Measurements from ENCODE around the gene CTBP2.
"Not testable (repeated sequence)": the region's sequence is repeated elsewhere in the genome, so short reads cannot be mapped to it uniquely, and the experiment has no call there.

The CTBP2 gene

GRCh38 chr10:124989526-124989925 is 170.8 kb downstream of the CTBP2 start:
- in situ Hi-C loops (cut with HindIII; ENCODE audit: low sequenced_read_pairs): no loop called here
- TF ChIP-seq, protein P1, sequence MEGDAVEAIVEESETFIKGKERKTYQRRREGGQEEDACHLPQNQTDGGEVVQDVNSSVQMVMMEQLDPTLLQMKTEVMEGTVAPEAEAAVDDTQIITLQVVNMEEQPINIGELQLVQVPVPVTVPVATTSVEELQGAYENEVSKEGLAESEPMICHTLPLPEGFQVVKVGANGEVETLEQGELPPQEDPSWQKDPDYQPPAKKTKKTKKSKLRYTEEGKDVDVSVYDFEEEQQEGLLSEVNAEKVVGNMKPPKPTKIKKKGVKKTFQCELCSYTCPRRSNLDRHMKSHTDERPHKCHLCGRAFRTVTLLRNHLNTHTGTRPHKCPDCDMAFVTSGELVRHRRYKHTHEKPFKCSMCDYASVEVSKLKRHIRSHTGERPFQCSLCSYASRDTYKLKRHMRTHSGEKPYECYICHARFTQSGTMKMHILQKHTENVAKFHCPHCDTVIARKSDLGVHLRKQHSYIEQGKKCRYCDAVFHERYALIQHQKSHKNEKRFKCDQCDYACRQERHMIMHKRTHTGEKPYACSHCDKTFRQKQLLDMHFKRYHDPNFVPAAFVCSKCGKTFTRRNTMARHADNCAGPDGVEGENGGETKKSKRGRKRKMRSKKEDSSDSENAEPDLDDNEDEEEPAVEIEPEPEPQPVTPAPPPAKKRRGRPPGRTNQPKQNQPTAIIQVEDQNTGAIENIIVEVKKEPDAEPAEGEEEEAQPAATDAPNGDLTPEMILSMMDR (IDR thresholded peaks at IDR 0.05; ENCODE audit: low read depth, low read length, missing control alignments): no peak
- H3K4me3 ChIP-seq (ENCODE audit: low read depth, low read length): no peak overlapping the region
- no peak for DNase-seq (ENCODE audit: low read depth)

DNA sequence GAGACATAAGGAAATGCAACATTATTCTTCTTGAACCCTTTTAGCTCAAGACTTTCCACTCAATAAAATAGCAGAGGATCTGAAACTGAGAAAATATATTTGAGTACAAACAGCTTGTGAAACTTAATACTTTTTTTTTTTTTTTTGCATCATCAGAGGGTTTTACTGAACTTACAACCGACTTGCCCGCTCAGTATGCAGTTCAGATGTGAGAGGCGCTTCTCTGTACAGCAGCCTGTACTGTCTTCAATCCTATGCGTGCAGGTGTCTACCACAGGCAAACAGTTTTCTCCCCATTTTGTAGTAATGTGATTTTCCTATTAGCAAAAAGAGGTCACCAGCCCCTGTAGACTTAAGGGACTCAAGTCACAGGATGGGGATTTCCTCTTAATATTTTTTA is 171.6 kb downstream of the CTBP2 start:
- DNase-seq (ENCODE audit: low read depth); in situ Hi-C loops (cut with HindIII; ENCODE audit: low sequenced_read_pairs); H3K4me3 ChIP-seq (ENCODE audit: low read depth, low read length): not testable (repeated sequence)

GRCh38 chr10:124987788-124988187 is 172.6 kb downstream of the CTBP2 start:
- DNase-seq (ENCODE audit: low read depth): no peak
- TF ChIP-seq, protein P1 (IDR thresholded peaks at IDR 0.05; ENCODE audit: low read depth, low read length, missing control alignments): no peak
- H3K4me3 ChIP-seq (ENCODE audit: low read depth, low read length): no peak overlapping the region
- in situ Hi-C loops (cut with HindIII; ENCODE audit: low sequenced_read_pairs): no loop called here

DNA sequence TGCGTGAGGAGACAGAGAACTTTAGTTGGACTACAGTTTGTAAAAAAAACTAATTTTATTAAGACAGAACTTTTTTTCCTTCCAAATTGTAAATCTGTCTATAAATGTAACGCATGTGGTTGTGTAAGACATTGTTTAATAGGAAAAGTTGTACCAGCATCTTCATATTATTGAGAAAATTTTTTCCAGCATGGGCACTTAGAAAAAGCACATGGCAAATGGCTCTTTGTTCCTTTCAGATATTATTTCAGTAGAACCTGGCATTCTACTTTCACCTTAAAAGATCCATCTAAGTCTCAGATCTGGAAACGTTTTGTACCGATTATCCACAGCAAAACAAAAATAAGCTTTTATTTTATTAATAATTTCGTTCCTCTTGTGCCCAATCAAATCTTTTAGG is 175.2 kb downstream of the CTBP2 start:
- in situ Hi-C loops (cut with HindIII; ENCODE audit: low sequenced_read_pairs): no loop called here
- DNase-seq (ENCODE audit: low read depth): no peak
- TF ChIP-seq, protein P1 (IDR thresholded peaks at IDR 0.05; ENCODE audit: low read depth, low read length, missing control alignments): no peak
- H3K4me3 ChIP-seq (ENCODE audit: low read depth, low read length): no peak overlapping the region

GRCh38 chr10:124984376-124984775 is 176.0 kb downstream of the CTBP2 start:
- TF ChIP-seq, protein P1 (IDR thresholded peaks at IDR 0.05; ENCODE audit: low read depth, low read length, missing control alignments): no peak
- in situ Hi-C loops (cut with HindIII; ENCODE audit: low sequenced_read_pairs): no loop called here
- no peak overlapping the region for H3K4me3 ChIP-seq (ENCODE audit: low read depth, low read length)
- no peak for DNase-seq (ENCODE audit: low read depth)

- H3K4me3 ChIP-seq (ENCODE audit: low read depth, low read length): no peak overlapping the region
- in situ Hi-C loops (cut with HindIII; ENCODE audit: low sequenced_read_pairs): no loop called here
- TF ChIP-seq, protein P1 (IDR thresholded peaks at IDR 0.05; ENCODE audit: low read depth, low read length, missing control alignments): no peak
- DNase-seq (ENCODE audit: low read depth): no peak
These were observed 177.0 kb downstream of the CTBP2 start for GRCh38 chr10:124983321-124983720.

DNA sequence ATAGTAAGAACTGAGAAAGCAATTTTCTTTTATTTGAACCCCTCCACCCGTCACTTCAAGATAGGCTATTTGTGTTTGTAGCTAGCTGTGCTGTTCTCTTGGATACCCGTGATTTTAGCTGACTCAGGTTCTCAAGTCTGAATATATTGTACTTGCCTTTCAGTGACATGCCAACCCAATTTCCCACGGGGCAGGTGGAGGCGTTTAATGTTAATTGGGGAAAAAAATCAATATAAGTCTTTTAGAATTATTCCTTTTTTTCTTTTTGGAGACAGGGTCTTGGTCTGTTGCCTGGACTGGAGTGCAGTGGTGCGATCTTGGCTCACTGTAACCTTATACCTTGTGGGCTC is 182.0 kb downstream of the CTBP2 start:
- TF ChIP-seq, protein P1 (IDR thresholded peaks at IDR 0.05; ENCODE audit: low read depth, low read length, missing control alignments): no peak
- H3K4me3 ChIP-seq (ENCODE audit: low read depth, low read length): no peak overlapping the region
- in situ Hi-C loops (cut with HindIII; ENCODE audit: low sequenced_read_pairs): no loop called here
- no peak for DNase-seq (ENCODE audit: low read depth)
